TTC549 (cell line): ENCODE results near the gene MAGIX.

Experiments used
- FAIRE-seq: peaks from 2 replicates; lab custom pipeline; 2012; peaks lifted over from hg19 to GRCh38; lab: Jason Lieb, UNC

Gene MAGIX

GRCh38 chrX:49206543-49206942 is 44.0 kb downstream of the MAGIX start:
- FAIRE-seq, result no peak

GRCh38 chrX:49208399-49208798 is 45.8 kb downstream of the MAGIX start:
- FAIRE-seq, result no peak

GRCh38 chrX:49209434-49210251 is 47.1 kb downstream of the MAGIX start:
- no peak for FAIRE-seq

DNA sequence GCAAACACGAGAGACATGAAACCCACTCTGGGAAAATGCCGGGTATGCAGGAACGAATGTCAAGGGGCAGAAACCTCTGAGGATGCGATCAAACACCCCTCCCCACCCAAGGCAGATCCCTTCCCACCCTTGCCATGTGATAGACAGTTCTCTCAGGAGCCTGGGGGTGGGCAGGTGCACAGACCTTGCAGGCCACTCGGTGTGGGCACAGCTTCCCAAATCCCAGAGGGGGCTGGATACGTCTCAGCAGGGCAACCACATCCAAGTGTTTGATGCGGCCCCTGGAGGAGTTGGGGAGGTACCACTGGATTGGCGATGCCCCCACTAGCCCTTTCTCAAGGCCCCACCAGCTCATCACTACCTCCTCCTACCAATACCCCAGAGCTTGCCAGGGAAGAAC is 47.8 kb downstream of the MAGIX start:
- no peak for FAIRE-seq

DNA sequence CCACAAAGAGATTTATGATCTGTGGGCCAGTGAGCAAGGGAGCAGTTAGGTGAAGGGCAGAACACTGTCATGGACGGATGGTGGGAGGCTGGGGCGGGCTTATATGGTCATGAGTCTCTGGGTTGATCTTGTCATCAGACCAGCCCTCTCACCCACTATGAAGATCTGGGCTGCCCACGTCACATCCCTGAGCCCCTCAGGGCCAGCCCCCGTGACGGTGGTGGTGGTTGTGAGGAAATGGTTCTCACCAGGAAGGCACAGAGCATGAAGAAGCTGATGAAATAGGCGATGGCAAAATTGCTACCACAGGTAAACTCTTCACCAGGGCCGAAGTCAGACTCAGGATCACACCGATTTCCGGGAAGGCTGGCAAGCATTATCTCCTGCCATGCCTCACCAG is 48.5 kb downstream of the MAGIX start:
- no peak for FAIRE-seq

- FAIRE-seq, result no peak
Observed at GRCh38 chrX:49212209-49212608, 49.7 kb downstream of the MAGIX start.

GRCh38 chrX:49212861-49213260 is 50.3 kb downstream of the MAGIX start:
- FAIRE-seq, result no peak

DNA sequence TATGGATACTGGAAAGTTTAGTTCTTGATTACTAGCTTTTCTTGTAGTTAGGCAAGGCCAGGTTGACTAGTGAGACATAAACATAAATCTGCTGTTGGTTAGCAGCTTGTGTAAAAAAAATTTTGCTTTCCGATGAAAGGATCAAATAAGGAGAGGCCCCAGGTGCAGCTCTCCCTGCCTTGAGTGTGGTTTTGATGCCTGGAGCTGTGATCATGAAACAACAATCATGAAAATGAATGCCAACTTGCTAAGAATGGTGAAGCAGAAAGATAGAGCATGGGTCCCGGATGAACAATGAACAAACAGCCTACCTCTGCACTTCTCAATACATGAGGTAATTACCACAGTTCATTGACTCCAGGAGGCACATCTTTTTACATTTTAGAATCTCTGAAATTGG is 51.9 kb downstream of the MAGIX start:
- FAIRE-seq, result no peak

DNA sequence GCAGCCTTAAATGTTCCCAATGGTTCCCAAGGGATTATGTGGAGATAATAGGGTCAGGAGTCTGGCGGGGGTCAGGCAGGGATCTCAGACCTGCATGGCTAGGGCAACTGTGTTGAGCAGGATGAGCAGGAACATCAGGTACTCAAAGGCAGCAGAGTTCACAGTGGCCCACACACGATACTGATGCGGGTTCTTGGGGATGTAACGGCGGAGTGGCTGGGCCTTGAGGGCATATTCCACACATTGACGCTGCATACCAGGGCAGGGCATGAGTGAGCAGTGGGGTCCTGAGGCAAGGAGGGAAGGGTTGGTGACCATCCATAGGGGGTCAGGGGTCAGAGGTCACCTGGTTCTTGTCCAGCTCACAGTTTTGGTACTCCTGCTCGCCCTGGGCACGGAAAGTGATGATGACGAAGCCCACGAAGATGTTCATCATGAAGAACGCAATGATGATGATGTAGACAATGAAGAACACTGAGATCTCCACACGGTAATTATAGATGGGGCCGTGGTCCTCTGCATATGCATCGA is 52.5 kb downstream of the MAGIX start:
- no peak for FAIRE-seq
